Sigmoid colon (tissue), 7 donors: ENCODE results near the gene WDR87. TPM values are rescaled to one million over a fixed set of nuclear protein-coding genes. Genes with fewer than 3 reads are reported as not detected.

ENCODE experiments used
- DNase-seq: peaks from one replicate; pipeline ENCODE4 v3.0.0-alpha.2; 2019
- H3K27ac ChIP-seq, 4 donors: fragments of 200-600 bp; sonication (generic); one replicate each; pipeline ENCODE4 v1.5.1; 2016 to 2019; ENCODE audit warnings: mild to moderate bottlenecking in 1 of 4
- H3K27me3 ChIP-seq, 3 donors: fragments of 200-600 bp; sonication (generic); one replicate each; pipeline ENCODE4 v1.5.1; 2019; ENCODE audit warnings: mild to moderate bottlenecking in 1 of 3
- H3K36me3 ChIP-seq, 4 donors: fragments of 200-600 bp; sonication (generic); one replicate each; pipeline ENCODE4 v1.5.1; 2016 to 2019
- H3K4me1 ChIP-seq, 4 donors: fragments of 200-600 bp; sonication (generic); one replicate each; pipeline ENCODE4 v1.5.1; 2017 to 2019
- H3K4me3 ChIP-seq, 4 donors: fragments of 200-600 bp; sonication (generic); one replicate each; pipeline ENCODE4 v1.5.1; 2017 to 2019; ENCODE audit warnings: mild to moderate bottlenecking in 2 of 4, moderate library complexity in 1 of 4
- H3K9me3 ChIP-seq, 4 donors: fragments of 200-600 bp in 3 of 4; sonication (generic) in 3 of 4; one replicate each; pipeline versions ENCODE4 v1.5.1 to v1.6.1; 2013 to 2019
- CTCF ChIP-seq, 4 experiments: fragments of 450-650 bp in 3 of 4; fragments of 200-600 bp in 1 of 4; IDR thresholded peaks; one replicate each; pipeline ENCODE4 v1.5.1; 2016 to 2019; ENCODE audit warnings: antibody characterized with exemption in 4 of 4, mild to moderate bottlenecking in 3 of 4, moderate library complexity in 2 of 4
- EP300 ChIP-seq, 4 donors: sonication (generic); formaldehyde crosslinking; IDR thresholded peaks; one replicate each; pipeline ENCODE4 v1.6.1; 2017; ENCODE audit warnings: antibody characterized with exemption in 4 of 4
- POLR2A ChIP-seq, 2 donors: fragments of 450-650 bp; IDR thresholded peaks; one replicate each; pipeline ENCODE4 v1.6.1; 2016; ENCODE audit warnings: antibody characterized with exemption in 2 of 2, mild to moderate bottlenecking in 2 of 2, moderate library complexity in 2 of 2
- POLR2AphosphoS5 ChIP-seq, 4 donors: sonication (generic); formaldehyde crosslinking; IDR thresholded peaks; one replicate each; pipeline ENCODE4 v1.6.1; 2017; ENCODE audit warnings: antibody characterized with exemption in 4 of 4
- WGBS, 2 donors: extraction: QIAGEN DNeasy Blood & Tissue Kit; methylation state at CpG; one replicate each; pipeline ENCODE4 v1.1.7; 2013; 5-methylcytosine and 5-hydroxymethylcytosine counted together
- intact Hi-C: fragments of 100-400 bp; cut with DNase I; formaldehyde crosslinking; loops from one replicate; pipeline ENCODE4 v1.15.1; 2023
- polyA plus RNA-seq, 3 donors: library from polyadenylated mRNA; stranded (reverse); fragments of 200-250 nt; gene quantifications; one replicate each; pipeline ENCODE4 v1.2.3, GENCODE V29; 2013
- total RNA-seq, 4 donors: library from RNA; depleted of rRNA; stranded (reverse); fragments of >200 nt; gene quantifications; one replicate each; pipeline ENCODE4 v1.1.0, GENCODE V29; 2016
- donor health status: healthy with polysubstance abuse.
- donor health status: Bipolar disorder and iron deficiency.
- donor health status: healthy.

Gene WDR87
- not detected for total RNA-seq
- not detected for polyA plus RNA-seq

- DNase-seq: no peak
- no peaks in the 10 kb centered on the region for H3K27me3 ChIP-seq
- no peak for TF ChIP-seq EP300 (IDR thresholded peaks at IDR 0.05)
- no peak for TF ChIP-seq POLR2AphosphoS5 (IDR thresholded peaks at IDR 0.05)
- TF ChIP-seq POLR2A (IDR thresholded peaks at IDR 0.05): no peak
- no peak for TF ChIP-seq CTCF (IDR thresholded peaks at IDR 0.05)
- H3K36me3 ChIP-seq: no peaks in the 10 kb centered on the region
- H3K9me3 ChIP-seq: no peaks in the 10 kb centered on the region
- H3K4me1 ChIP-seq: peaks cover 0 to 19% (median 16%) of the 10 kb centered on the region in 4 donors
- H3K4me3 ChIP-seq: peak within 1 kb of the TSS; percentile 75 to 90 (median 86)
- WGBS, 2 donors: 8% methylated on average over 63 of the region's 63 CpGs
- intact Hi-C loops: loop anchor here (10.0 kb wide), 3 partner anchors 99 to 319 kb away; partner anchors contain the start of gene DPF1
- peak within 1 kb of the TSS; percentile 71 to 81 (median 76) for H3K27ac ChIP-seq
Observed at GRCh38 chr19:37905946-37906868, at the start of gene WDR87. Gene WDR87 (minus strand): TSS chr19:37906594. CDS start chr19:37898239, 8,355 bp downstream.

- Histone ChIP-seq H3K27ac (no peak overlapping the region), H3K36me3 (no peaks in the 10 kb centered on the region), H3K9me3 (no peaks in the 10 kb centered on the region), H3K4me3 (no peak overlapping the region), H3K4me1 (no peaks in the 10 kb centered on the region), H3K27me3 (no peaks in the 10 kb centered on the region)
- intact Hi-C loops: no loop called here
- TF ChIP-seq EP300 (IDR thresholded peaks at IDR 0.05): no peak
- 84 to 87% methylated on average over 8 of the region's 8 CpGs for WGBS, 2 donors
- DNase-seq: no peak
Observed at GRCh38 chr19:37955986-37956385, 49.6 kb upstream of the WDR87 start.

- no peak for DNase-seq
- WGBS, 2 donors: 17 to 57% methylated on average over 10 of the region's 10 CpGs
- intact Hi-C loops: no loop called here
- H3K36me3 ChIP-seq: no peaks in the 10 kb centered on the region
- no peak for TF ChIP-seq EP300 (IDR thresholded peaks at IDR 0.05)
- TF ChIP-seq POLR2AphosphoS5 (IDR thresholded peaks at IDR 0.05): no peak
- no peak for TF ChIP-seq CTCF (IDR thresholded peaks at IDR 0.05)
- TF ChIP-seq POLR2A (IDR thresholded peaks at IDR 0.05): no peak
- H3K27me3 ChIP-seq: no peaks in the 10 kb centered on the region
- H3K4me3 ChIP-seq: no peak overlapping the region
- H3K4me1 ChIP-seq: no peaks in the 10 kb centered on the region
- no peaks in the 10 kb centered on the region for H3K9me3 ChIP-seq
- H3K27ac ChIP-seq: no peak overlapping the region
Observed at GRCh38 chr19:37954421-37954874, 48.1 kb upstream of the WDR87 start.

- Histone ChIP-seq H3K36me3 (no peaks in the 10 kb centered on the region), H3K9me3 (no peaks in the 10 kb centered on the region), H3K4me3 (no peak overlapping the region), H3K27ac (no peak overlapping the region), H3K27me3 (no peaks in the 10 kb centered on the region), H3K4me1 (no peaks in the 10 kb centered on the region)
- intact Hi-C loops: no loop called here
- DNase-seq: no peak
- 4 to 22% methylated on average over 1 of the region's 1 CpG for WGBS, 2 donors
- no peak for TF ChIP-seq CTCF (IDR thresholded peaks at IDR 0.05)
- TF ChIP-seq POLR2AphosphoS5 (IDR thresholded peaks at IDR 0.05): no peak
- TF ChIP-seq EP300 (IDR thresholded peaks at IDR 0.05): no peak
- no peak for TF ChIP-seq POLR2A (IDR thresholded peaks at IDR 0.05)
Observed at GRCh38 chr19:37953918-37954303, 47.5 kb upstream of the WDR87 start.

GRCh38 chr19:37953171-37953917 is 47.0 kb upstream of the WDR87 start:
- Histone ChIP-seq H3K9me3 (no peaks in the 10 kb centered on the region), H3K36me3 (no peaks in the 10 kb centered on the region), H3K4me1 (no peaks in the 10 kb centered on the region), H3K27me3 (no peaks in the 10 kb centered on the region), H3K4me3 (no peak overlapping the region), H3K27ac (no peak overlapping the region)
- WGBS, 2 donors: 58 to 81% methylated on average over 11 of the region's 11 CpGs
- no peak for DNase-seq
- intact Hi-C loops: no loop called here
- TF ChIP-seq EP300 (IDR thresholded peaks at IDR 0.05) (no peak), POLR2AphosphoS5 (IDR thresholded peaks at IDR 0.05) (no peak), CTCF (IDR thresholded peaks at IDR 0.05) (no peak), POLR2A (IDR thresholded peaks at IDR 0.05) (no peak)
